Caco-2 (cell line): Measurements from ENCODE around the gene GFPT2. TPM values are rescaled to one million over a fixed set of nuclear protein-coding genes. Genes with fewer than 3 reads are reported as not detected.

Experiments
- BruUV-seq: library from RNA; stranded (reverse); fragments of 400-500 nt; replicated peaks from 2 replicates; lab custom pipeline; 2021; lab: Mats Ljungman, UMichigan
- CTCF ChIA-PET: fragments of 300-600 bp; sonication (Branson Sonifier 250); formaldehyde crosslinking; loops from one replicate; lab custom pipeline; 2022; ENCODE audit warnings: antibody characterized with exemption; lab: Charles Lee
- POLR2A ChIA-PET: fragments of 300-600 bp; sonication (Branson Sonifier 250); formaldehyde crosslinking; loops from one replicate; lab custom pipeline; 2022; ENCODE audit warnings: antibody characterized with exemption; lab: Charles Lee
- DNase-seq, 2 experiments: peaks; one replicate each; pipeline versions ENCODE4 v3.0.0 to v3.0.0-alpha.2; 2020 to 2022
- H3K27me3 ChIP-seq: replicated peaks from 2 replicates; pipeline ENCODE4 v1.6.0; 2011; ENCODE audit warnings: low read length; ENCODE audit not compliant: control insufficient read depth, insufficient read depth
- H3K36me3 ChIP-seq: 2 replicates; pipeline ENCODE4 v1.5.1; 2011; ENCODE audit warnings: low read length; ENCODE audit not compliant: control insufficient read depth, insufficient read depth
- H3K4me1 ChIP-seq: fragments of 250-450 bp; sonication (Bioruptor Pico); 2 replicates; pipeline ENCODE4 v1.5.1; 2020; ENCODE audit warnings: mild to moderate bottlenecking
- H3K4me3 ChIP-seq: 2 replicates; pipeline ENCODE4 v1.5.1; 2011; ENCODE audit warnings: low read depth, mild to moderate bottlenecking, control low read depth, low read length
- H3K9me3 ChIP-seq: fragments of 250-450 bp; sonication (Bioruptor Pico); 2 replicates; pipeline ENCODE4 v1.5.1; 2020; ENCODE audit warnings: mild to moderate bottlenecking, moderate library complexity
- H3K27ac Mint-ChIP-seq: one replicate; pipeline ENCODE4 v1.8.0; 2022; ENCODE audit warnings: mixed read lengths; ENCODE audit not compliant: unreplicated experiment
- H3K27me3 Mint-ChIP-seq: one replicate; pipeline ENCODE4 v1.8.0; 2022; ENCODE audit warnings: mixed read lengths; ENCODE audit not compliant: insufficient read depth, unreplicated experiment
- H3K36me3 Mint-ChIP-seq: one replicate; pipeline ENCODE4 v1.8.0; 2022; ENCODE audit warnings: mild to moderate bottlenecking, mixed read lengths; ENCODE audit not compliant: insufficient read depth, unreplicated experiment
- H3K4me1 Mint-ChIP-seq: one replicate; pipeline ENCODE4 v1.8.0; 2022; ENCODE audit warnings: low read depth, mixed read lengths; ENCODE audit not compliant: unreplicated experiment
- H3K4me3 Mint-ChIP-seq: one replicate; pipeline ENCODE4 v1.8.0; 2022; ENCODE audit warnings: mild to moderate bottlenecking, moderate library complexity, mixed read lengths; ENCODE audit not compliant: unreplicated experiment
- H3K9me3 Mint-ChIP-seq: one replicate; pipeline ENCODE4 v1.8.0; 2022; ENCODE audit warnings: mixed read lengths; ENCODE audit not compliant: unreplicated experiment
- intact Hi-C: fragments of 100-400 bp; cut with micrococcal nuclease; formaldehyde crosslinking; loops from one replicate; pipeline ENCODE4 v1.10.0; 2022; ENCODE audit not compliant: unreplicated experiment
- total RNA-seq: library from RNA; stranded (reverse); gene quantifications from 2 replicates; pipeline ENCODE4 v1.2.3, GENCODE V29; 2022
- TF ChIP-seq, protein P1 (sequence below), 2 experiments: fragments of 200-600 bp in 1 of 2; IDR thresholded peaks; 1 replicate in 1 of 2; 2 replicates in 1 of 2; pipeline versions ENCODE4 v1.5.1 to v1.8.0; 2011 to 2022; ENCODE audit warnings: antibody characterized with exemption in 1 of 2, control low read depth in 1 of 2, inconsistent platforms in 1 of 2, low read depth in 1 of 2, low read length in 1 of 2, mild to moderate bottlenecking in 1 of 2, moderate library complexity in 1 of 2; ENCODE audit not compliant: insufficient read depth in 1 of 2, severe bottlenecking in 1 of 2, unreplicated experiment in 1 of 2

GFPT2 gene
- total RNA-seq, 1 experiment from 2014 or later = 1.6 TPM

DNA sequence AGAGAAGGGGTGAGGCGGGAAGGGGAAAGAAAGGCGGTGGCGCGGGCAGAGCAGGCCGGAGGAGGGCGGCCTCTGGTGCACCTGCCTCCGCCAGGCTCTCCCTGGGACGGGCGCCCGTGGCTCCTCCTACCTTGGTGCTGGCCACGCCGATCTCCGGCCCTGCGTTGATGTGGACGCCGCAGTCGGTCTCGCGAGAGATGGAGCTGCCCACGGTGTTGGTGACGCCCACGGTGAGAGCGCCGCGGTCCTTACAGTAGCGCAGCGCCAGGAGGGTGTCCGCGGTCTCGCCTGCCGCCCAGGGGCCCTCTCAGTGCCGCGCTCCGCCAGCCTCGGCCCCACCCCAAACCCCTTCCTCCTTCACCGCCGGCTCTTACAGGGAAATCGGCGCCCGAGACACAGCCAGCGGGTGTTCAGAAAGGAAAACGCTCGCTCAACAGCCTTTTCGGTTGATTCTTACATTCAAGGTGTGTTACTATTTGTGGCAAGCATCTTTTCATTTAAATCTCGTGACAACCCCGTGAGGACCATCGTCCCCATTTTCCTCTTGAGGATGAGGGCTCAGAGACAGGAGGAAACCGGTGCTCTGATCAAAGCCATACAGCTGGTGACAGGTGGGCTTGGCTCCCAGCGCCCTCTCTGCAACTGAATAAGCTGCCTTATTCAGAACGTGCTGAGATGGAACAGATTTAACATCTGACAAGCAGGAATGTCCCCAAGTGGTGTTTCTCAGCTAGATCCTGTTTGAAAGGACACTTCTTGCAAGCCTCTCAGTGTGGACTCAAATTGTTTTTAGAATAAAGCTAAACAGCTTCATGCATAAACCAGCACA, 39.2 kb downstream of the GFPT2 start:
- TSS peak; percentile 86 for BruUV-seq
- H3K27me3 Mint-ChIP-seq = peaks cover under 1% of the 10 kb centered on the region
- H3K27me3 ChIP-seq = no peaks in the 10 kb centered on the region
- peak; percentile 98 for DNase-seq
- peak overlapping the region; percentile 81 for H3K4me3 Mint-ChIP-seq
- ChIA-PET CTCF (interaction anchor here (0.6 to 1.6 kb wide), 13 partner anchors 9 to 140 kb away, joined by 3 to 19 read pairs (median 4); partner anchors contain the start of gene MAPK9), POLR2A (interaction anchor here (0.6 to 1.0 kb wide), 8 partner anchors 9 to 189 kb away, joined by 3 to 5 read pairs (median 4); no protein-coding TSS in a partner anchor)
- H3K4me3 ChIP-seq = peak overlapping the region; percentile 54
- H3K36me3 Mint-ChIP-seq = peaks cover 5% of the 10 kb centered on the region
- peaks cover 7% of the 10 kb centered on the region for H3K4me1 Mint-ChIP-seq
- TF ChIP-seq, protein P1, sequence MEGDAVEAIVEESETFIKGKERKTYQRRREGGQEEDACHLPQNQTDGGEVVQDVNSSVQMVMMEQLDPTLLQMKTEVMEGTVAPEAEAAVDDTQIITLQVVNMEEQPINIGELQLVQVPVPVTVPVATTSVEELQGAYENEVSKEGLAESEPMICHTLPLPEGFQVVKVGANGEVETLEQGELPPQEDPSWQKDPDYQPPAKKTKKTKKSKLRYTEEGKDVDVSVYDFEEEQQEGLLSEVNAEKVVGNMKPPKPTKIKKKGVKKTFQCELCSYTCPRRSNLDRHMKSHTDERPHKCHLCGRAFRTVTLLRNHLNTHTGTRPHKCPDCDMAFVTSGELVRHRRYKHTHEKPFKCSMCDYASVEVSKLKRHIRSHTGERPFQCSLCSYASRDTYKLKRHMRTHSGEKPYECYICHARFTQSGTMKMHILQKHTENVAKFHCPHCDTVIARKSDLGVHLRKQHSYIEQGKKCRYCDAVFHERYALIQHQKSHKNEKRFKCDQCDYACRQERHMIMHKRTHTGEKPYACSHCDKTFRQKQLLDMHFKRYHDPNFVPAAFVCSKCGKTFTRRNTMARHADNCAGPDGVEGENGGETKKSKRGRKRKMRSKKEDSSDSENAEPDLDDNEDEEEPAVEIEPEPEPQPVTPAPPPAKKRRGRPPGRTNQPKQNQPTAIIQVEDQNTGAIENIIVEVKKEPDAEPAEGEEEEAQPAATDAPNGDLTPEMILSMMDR (IDR thresholded peaks at IDR 0.05; ENCODE audit: insufficient read depth in 1 of 2, low read depth in 1 of 2, low read length in 1 of 2, severe bottlenecking in 1 of 2, unreplicated experiment in 1 of 2) = peak in 1 of 2 experiments; percentile 32
- H3K27ac Mint-ChIP-seq = peak overlapping the region; percentile 87
- peaks cover 9% of the 10 kb centered on the region for H3K9me3 Mint-ChIP-seq
- H3K9me3 ChIP-seq = no peaks in the 10 kb centered on the region
- intact Hi-C loops = loop anchor here (1.0 to 5.0 kb wide), 2 partner anchors 21 to 187 kb away; no protein-coding TSS in a partner anchor
- no peaks in the 10 kb centered on the region for H3K4me1 ChIP-seq
- H3K36me3 ChIP-seq = no peaks in the 10 kb centered on the region

DNA sequence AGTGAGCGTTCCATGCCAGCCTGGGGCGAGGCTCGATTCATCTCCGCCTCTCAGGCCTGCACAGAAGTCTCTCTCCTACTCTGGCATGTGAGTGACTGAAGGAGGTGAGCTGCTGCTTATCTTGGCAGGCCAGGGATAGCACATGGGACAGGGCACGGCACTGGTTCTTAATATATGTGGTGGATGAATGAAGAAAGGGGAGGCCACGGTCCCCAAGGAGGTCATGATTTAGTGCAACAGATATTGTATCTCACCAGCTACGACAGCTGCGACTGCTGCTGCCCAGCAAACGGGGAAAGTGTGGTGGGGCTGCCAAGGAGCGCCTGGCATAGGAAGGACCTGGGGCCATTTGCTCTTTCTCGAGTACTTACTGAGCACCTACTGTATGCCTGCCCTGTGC, 41.9 kb downstream of the GFPT2 start:
- peak overlapping the region; percentile 75 for H3K27ac Mint-ChIP-seq
- H3K36me3 Mint-ChIP-seq = peaks cover 5% of the 10 kb centered on the region
- ChIA-PET CTCF (no interaction called here), POLR2A (no interaction called here)
- Histone ChIP-seq H3K36me3 (no peaks in the 10 kb centered on the region), H3K27me3 (no peaks in the 10 kb centered on the region), H3K4me3 (no peak overlapping the region), H3K4me1 (no peaks in the 10 kb centered on the region), H3K9me3 (no peaks in the 10 kb centered on the region)
- peaks cover 9% of the 10 kb centered on the region for H3K9me3 Mint-ChIP-seq
- no TSS peak for BruUV-seq
- intact Hi-C loops = loop anchor here (5.0 kb wide), 1 partner anchor 184 kb away; no protein-coding TSS in a partner anchor
- TF ChIP-seq, protein P1 (IDR thresholded peaks at IDR 0.05; ENCODE audit: insufficient read depth in 1 of 2, low read depth in 1 of 2, low read length in 1 of 2, severe bottlenecking in 1 of 2, unreplicated experiment in 1 of 2) = no peak
- H3K27me3 Mint-ChIP-seq = no peaks in the 10 kb centered on the region
- peaks cover 7% of the 10 kb centered on the region for H3K4me1 Mint-ChIP-seq
- DNase-seq = no peak
- peak overlapping the region; percentile 64 for H3K4me3 Mint-ChIP-seq

DNA sequence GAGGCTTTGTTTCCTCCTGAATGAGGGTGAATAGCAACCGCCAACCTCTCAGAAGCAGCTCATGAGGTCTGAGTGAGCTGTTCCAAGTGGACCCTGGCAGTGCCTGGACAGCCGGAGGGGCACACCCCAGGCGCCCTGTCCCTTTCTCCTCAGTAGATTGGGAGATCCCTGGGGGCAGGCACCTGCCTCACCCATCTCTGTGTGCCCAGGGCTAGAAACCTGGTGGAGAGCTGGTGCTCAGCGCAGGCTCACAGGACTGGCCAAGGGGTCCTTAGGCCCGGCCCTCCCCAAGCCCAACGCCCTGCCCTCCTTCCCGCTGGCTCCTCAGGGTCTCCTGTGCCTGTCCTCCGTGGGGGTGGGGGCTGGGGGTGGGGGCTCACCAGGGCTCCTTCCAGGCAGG, 46.3 kb downstream of the GFPT2 start:
- no peaks in the 10 kb centered on the region for H3K27me3 Mint-ChIP-seq
- intact Hi-C loops = no loop called here
- no peaks in the 10 kb centered on the region for H3K36me3 ChIP-seq
- no peak overlapping the region for H3K27ac Mint-ChIP-seq
- peaks cover 7% of the 10 kb centered on the region for H3K9me3 Mint-ChIP-seq
- no peaks in the 10 kb centered on the region for H3K27me3 ChIP-seq
- BruUV-seq = no TSS peak
- H3K36me3 Mint-ChIP-seq = peaks cover 5% of the 10 kb centered on the region
- no peak overlapping the region for H3K4me3 Mint-ChIP-seq
- H3K9me3 ChIP-seq = no peaks in the 10 kb centered on the region
- no peaks in the 10 kb centered on the region for H3K4me1 ChIP-seq
- TF ChIP-seq, protein P1 (IDR thresholded peaks at IDR 0.05; ENCODE audit: insufficient read depth in 1 of 2, low read depth in 1 of 2, low read length in 1 of 2, severe bottlenecking in 1 of 2, unreplicated experiment in 1 of 2) = no peak
- DNase-seq = no peak
- CTCF ChIA-PET = interaction anchor here (1.5 kb wide), 1 partner anchor 9 kb away, joined by 3 read pairs; no protein-coding TSS in a partner anchor
- H3K4me1 Mint-ChIP-seq = peaks cover 7% of the 10 kb centered on the region
- H3K4me3 ChIP-seq = no peak overlapping the region
- POLR2A ChIA-PET = no interaction called here
